Skeletal muscle cell (primary cell): ENCODE results near the gene PIP5KL1.
"Not testable (repeated sequence)": the region's sequence is repeated elsewhere in the genome, so short reads cannot be mapped to it uniquely, and the experiment has no call there.

Experiments used
- DNase-seq: peaks from one replicate; pipeline ENCODE4 v3.0.0-alpha.2; 2010; ENCODE audit warnings: low read depth
- H3K4me3 ChIP-seq: 2 replicates; pipeline ENCODE4 v1.5.1; 2011; ENCODE audit warnings: low read depth, mild to moderate bottlenecking, control low read depth, low read length, moderate library complexity

Gene PIP5KL1

DNA sequence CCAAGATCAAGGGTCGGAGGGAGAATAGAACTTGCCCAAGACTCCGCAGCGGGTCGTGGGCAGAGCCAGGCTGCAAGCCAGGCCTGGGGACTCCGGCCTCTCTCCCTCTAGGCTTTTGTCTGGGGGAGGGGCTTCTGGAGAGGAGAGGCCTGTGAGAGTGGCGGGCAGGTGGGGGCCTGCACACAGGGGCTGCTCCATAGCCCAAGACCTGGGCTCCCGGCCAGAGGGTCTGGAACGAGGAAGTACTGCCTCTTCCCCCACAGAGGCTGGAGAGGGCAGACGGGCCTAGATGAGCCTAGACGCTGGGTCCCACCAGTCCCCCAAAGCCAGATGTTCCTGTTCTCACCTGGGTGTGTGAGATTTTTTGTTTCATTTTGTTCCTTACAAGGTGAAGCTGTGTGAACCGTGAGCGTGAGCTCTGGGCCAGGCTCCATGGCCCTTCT lies 26.0 kb downstream of the PIP5KL1 start:
- no peak overlapping the region for H3K4me3 ChIP-seq
- DNase-seq, result no peak

- DNase-seq, result no peak
- H3K4me3 ChIP-seq, result no peak overlapping the region
Measured at GRCh38 chr9:127903557-127904475, 26.8 kb downstream of the PIP5KL1 start.

- DNase-seq, result peak; percentile 34
- H3K4me3 ChIP-seq, result peak within 1 kb of the TSS; percentile 89
Measured at GRCh38 chr9:127899128-127899943, 31.2 kb downstream of the PIP5KL1 start, which contains the start of gene ST6GALNAC6. ST6GALNAC6 (minus strand) TSS chr9:127899603; CDS start chr9:127897981, 1,622 bp downstream.

DNA sequence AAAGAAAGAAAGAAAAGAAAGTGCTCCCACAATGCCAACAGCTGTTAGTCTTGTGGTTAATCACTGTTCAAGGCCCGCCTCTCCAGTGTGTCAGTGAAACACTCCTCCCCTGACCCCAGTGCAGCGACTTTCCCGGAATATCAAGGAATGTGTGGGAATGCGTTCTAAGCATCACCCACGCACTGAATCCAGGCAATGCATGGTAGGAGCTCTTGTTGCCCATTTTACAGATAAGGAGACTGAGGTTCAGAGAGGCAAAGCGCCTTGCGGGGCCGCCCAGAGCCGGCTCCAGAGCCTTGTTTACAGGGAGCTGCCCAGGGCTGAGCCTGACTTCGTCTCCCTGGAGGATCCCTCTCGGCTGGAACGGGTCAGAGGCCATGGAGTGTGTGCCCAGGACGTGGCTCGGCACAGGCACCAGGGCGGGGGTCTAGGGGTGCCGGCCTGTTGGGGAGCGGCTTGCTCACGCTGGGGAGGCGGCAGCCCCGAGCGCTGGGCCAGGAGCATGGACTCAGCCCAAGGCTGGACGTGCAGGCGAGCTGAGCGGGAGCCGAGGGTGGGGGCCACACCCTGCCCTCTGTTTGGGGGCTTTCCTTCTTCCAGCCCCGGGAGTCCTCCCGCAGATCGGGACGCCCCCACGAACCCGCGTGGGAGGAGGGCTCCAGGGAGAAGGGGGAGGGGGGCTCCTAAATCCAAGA lies 32.0 kb downstream of the PIP5KL1 start:
- DNase-seq, result peak; percentile 77
- H3K4me3 ChIP-seq, result peak overlapping the region; percentile 89

GRCh38 chr9:127897193-127897692 lies 33.3 kb downstream of the PIP5KL1 start:
- DNase-seq, result peak; percentile 72
- H3K4me3 ChIP-seq, result peak overlapping the region; percentile 24

- DNase-seq, result no peak
- H3K4me3 ChIP-seq, result peak overlapping the region; percentile 24
Measured at GRCh38 chr9:127896395-127897192, 34.0 kb downstream of the PIP5KL1 start.

- DNase-seq, result no peak
- no peak overlapping the region for H3K4me3 ChIP-seq
Measured at GRCh38 chr9:127895811-127896210, 34.8 kb downstream of the PIP5KL1 start.

- no peak overlapping the region for H3K4me3 ChIP-seq
- DNase-seq, result no peak
Measured at GRCh38 chr9:127893392-127893791, 37.2 kb downstream of the PIP5KL1 start.

- no peak overlapping the region for H3K4me3 ChIP-seq
- no peak for DNase-seq
Measured at GRCh38 chr9:127892831-127893230, 37.7 kb downstream of the PIP5KL1 start.

DNA sequence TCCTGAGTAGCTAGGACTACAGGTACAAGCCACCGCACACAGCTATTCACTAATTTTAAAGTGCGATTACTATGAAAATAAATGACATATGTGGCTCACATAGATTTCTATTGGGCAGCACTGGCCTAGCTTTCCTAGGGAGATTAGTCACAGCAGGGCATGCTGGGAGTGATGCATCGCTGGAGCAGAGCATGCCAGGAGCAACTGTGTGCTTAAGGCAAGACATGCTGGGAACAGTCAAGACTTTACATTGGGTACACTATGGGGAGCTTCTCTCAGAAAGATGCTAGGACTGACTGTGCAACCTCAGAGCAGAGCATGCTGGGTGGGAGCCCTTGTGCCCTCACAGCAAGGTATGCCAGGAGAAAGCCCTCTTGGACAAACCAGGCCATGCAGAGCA lies 40.5 kb downstream of the PIP5KL1 start:
- no peak for DNase-seq
- H3K4me3 ChIP-seq, result no peak overlapping the region

GRCh38 chr9:127887792-127888191 lies 42.8 kb downstream of the PIP5KL1 start:
- DNase-seq, result no peak
- H3K4me3 ChIP-seq, result no peak overlapping the region

DNA sequence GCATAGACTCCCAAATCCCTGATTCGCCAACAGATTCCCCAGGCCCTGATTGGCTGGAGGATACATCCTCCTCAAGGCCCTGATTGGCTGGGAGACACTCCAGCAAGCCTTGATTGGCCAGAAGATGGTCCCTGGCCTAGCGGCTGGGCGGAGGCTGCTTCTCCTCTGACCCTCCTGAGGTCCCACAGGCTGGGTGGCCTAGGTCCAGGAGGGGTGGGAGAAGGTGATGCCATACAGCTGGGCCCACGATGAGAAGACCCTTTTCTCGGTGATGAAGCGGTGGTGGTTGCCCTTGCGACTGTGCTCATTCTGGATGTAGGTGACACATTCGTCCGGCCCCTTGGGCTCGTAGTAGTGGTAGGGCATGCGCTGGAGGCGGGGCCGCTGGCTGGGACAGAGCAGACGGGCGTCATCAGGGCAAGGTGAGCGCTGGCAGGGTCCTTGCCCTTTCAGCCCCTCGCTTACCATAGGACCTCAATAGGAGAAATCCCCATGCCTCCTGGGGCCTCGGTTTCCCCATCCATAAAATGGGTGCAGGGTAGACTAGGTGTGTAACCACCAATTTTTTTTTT lies 44.1 kb downstream of the PIP5KL1 start:
- no peak for DNase-seq
- no peak overlapping the region for H3K4me3 ChIP-seq

GRCh38 chr9:127885508-127886281 lies 44.9 kb downstream of the PIP5KL1 start:
- no peak overlapping the region for H3K4me3 ChIP-seq
- DNase-seq, result no peak

- no peak overlapping the region for H3K4me3 ChIP-seq
- no peak for DNase-seq
Measured at GRCh38 chr9:127884976-127885490, 45.5 kb downstream of the PIP5KL1 start.

DNA sequence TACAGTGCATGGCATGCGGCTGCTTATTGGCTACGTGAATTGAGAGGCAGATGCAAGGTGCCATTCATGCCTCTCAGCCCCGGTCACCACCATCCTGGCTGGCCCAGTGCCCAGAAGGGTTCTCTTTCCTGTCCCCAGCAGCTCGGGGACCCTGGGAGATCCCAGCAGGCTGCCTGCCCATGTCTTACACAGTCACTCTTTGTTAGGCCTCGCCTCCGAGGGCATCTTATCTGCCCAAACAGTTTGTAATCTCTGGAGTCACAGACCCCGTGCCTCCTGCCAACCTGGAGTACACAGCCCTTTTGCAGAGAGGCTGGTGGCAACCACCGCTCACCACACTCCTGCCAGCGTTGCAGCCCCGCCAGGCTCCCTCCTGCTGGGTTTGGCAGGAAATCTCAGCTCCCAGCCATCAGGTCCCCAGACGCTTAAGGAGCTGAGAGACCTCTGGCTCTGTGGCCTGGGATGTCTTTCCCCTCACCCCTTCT lies 46.1 kb downstream of the PIP5KL1 start:
- no peak overlapping the region for H3K4me3 ChIP-seq
- DNase-seq, result no peak

- no peak for DNase-seq
- H3K4me3 ChIP-seq, result no peak overlapping the region
Measured at GRCh38 chr9:127883959-127884358, 46.6 kb downstream of the PIP5KL1 start.

DNA sequence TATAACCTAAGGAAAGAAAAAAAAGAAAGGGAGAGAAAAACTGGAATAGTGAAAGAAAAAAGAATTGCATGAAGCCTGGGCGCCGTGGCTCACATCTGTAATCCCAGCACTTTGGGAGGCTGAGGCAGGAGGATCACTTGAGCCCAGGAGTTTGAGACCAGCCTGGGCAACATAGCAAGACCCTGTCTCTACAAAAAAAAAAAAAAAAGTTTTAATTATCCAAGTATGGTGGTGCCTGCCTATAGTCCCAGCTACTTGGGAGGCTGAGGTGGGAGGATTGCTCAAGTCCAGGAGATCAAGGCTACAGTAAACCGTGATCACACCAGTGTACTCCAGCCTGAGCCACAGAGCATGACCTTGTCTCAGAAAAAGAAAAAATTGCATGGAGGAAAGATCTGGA lies 48.9 kb downstream of the PIP5KL1 start:
- not testable (repeated sequence) for DNase-seq, H3K4me3 ChIP-seq
